ENCODE measurements around the gene PRPF6. TPM values are rescaled to one million over a fixed set of nuclear protein-coding genes. Genes with fewer than 3 reads are reported as not detected.

Gene PRPF6
- total and polyA plus RNA-seq, 2 of the 13 experiments (the other 11 are each of a cell fraction or from before 2014, with no cell fraction given), result 63.7 to 101 TPM

- Histone ChIP-seq H3K27ac (ENCODE audit: extremely low read length, insufficient read depth, low read length) (no peak overlapping the region), H3K79me2 (ENCODE audit: insufficient read depth, low read length) (no peaks in the 10 kb centered on the region), H3K27me3 (ENCODE audit: control insufficient read depth in 1 of 2, insufficient read depth in 2 of 2, low read length in 2 of 2) (peaks cover 3 to 11% of the 10 kb centered on the region in 2 experiments; a peak in 2 of 5 replicates), H3K4me2 (ENCODE audit: low read depth, low read length) (no peak overlapping the region), H2AFZ (ENCODE audit: low read length) (no peak overlapping the region), H3K9me3 (ENCODE audit: low read length) (no peaks in the 10 kb centered on the region), H3K9ac (ENCODE audit: insufficient read depth, low read depth, low read length) (no peak overlapping the region), H4K20me1 (ENCODE audit: insufficient read depth, low read length) (peaks cover 4% of the 10 kb centered on the region; the same call in 1 of the 2 replicates), H3K4me3 (replicated peaks in 1 of 3; ENCODE audit: insufficient read depth in 1 of 3, low read depth in 2 of 3, low read length in 3 of 3) (no peak overlapping the region), H3K36me3 (replicated peaks in 1 of 2; ENCODE audit: control insufficient read depth in 1 of 2, insufficient read depth in 2 of 2, low read length in 2 of 2) (no peaks in the 10 kb centered on the region), H3K4me1 (ENCODE audit: insufficient read depth, low read length) (peaks cover 52% of the 10 kb centered on the region)
- CTCF ChIA-PET (ENCODE audit: low intra/inter-chr PET ratio, low total read pairs), result no interaction called here
- DNase-seq (ENCODE audit: low spot score) (no peak), ATAC-seq (no peak), FAIRE-seq (no peak)
- intact Hi-C loops (cut with micrococcal nuclease; ENCODE audit: unreplicated experiment), result no loop called here
- WGBS (ENCODE audit: low lambda C conversion rate), result 46% methylated on average over 6 of the region's 6 CpGs
- no TSS peak for BruUV-seq (replicated peaks)
- in situ Hi-C loops (cut with HindIII; ENCODE audit: extremely low pct_ligation_motif_present, low pct_unique_long_range_greater_than_20kb), result no loop called here
- POLR2A ChIA-PET, result interaction anchor here (1.2 to 3.7 kb wide), 3 partner anchors 11 to 110 kb away, joined by 4 to 34 read pairs (median 9); partner anchors contain the start of gene PRPF6
- TF ChIP-seq NFKB2 (CRISPR knock-in tag; IDR thresholded peaks at IDR 0.05; ENCODE audit: borderline replicate concordance) (0 out of 2 replicates have a peak, but pooled peaks have one; percentile 31), RAD21 (CRISPR knock-in tag; IDR thresholded peaks at IDR 0.05) (0 out of 2 replicates have a peak, but pooled peaks have one; percentile 11), FOXO1 (CRISPR knock-in tag; IDR thresholded peaks at IDR 0.05) (no peak), ZNF792 (CRISPR knock-in tag; IDR thresholded peaks at IDR 0.05) (no peak), TIGD3 (CRISPR knock-in tag; IDR thresholded peaks at IDR 0.05; ENCODE audit: borderline replicate concordance) (no peak), ATF7-NPFF (CRISPR knock-in tag; IDR thresholded peaks at IDR 0.05; ENCODE audit: low read depth) (no peak), BATF2 (CRISPR knock-in tag; IDR thresholded peaks at IDR 0.05) (0 out of 2 replicates have a peak, but pooled peaks have one; percentile 2), ZNF572 (CRISPR knock-in tag; IDR thresholded peaks at IDR 0.05) (peak; percentile 25; the same call in 1 of the 2 replicates), ZNF737 (CRISPR knock-in tag; IDR thresholded peaks at IDR 0.05; ENCODE audit: borderline replicate concordance) (0 out of 2 replicates have a peak, but pooled peaks have one; percentile 26), RNF2 (conservative IDR thresholded peaks at IDR 0.05; ENCODE audit: low read depth) (no peak), U2AF1 (optimal IDR thresholded peaks at IDR 0.05; ENCODE audit: low read depth, low read length) (no peak), KDM5B (CRISPR knock-in tag; IDR thresholded peaks at IDR 0.05; ENCODE audit: borderline replicate concordance) (no peak), SP2 (CRISPR knock-in tag; IDR thresholded peaks at IDR 0.05) (peak; percentile 26; the same call in 1 of the 2 replicates), ZNF644 (CRISPR knock-in tag; IDR thresholded peaks at IDR 0.05; ENCODE audit: low read depth) (no peak), ZNF326 (CRISPR knock-in tag; IDR thresholded peaks at IDR 0.05; ENCODE audit: borderline replicate concordance) (no peak), TERF1 (CRISPR knock-in tag; IDR thresholded peaks at IDR 0.05) (peak; percentile 76; the same call in 1 of the 2 replicates)
- TF ChIP-seq, protein P1, sequence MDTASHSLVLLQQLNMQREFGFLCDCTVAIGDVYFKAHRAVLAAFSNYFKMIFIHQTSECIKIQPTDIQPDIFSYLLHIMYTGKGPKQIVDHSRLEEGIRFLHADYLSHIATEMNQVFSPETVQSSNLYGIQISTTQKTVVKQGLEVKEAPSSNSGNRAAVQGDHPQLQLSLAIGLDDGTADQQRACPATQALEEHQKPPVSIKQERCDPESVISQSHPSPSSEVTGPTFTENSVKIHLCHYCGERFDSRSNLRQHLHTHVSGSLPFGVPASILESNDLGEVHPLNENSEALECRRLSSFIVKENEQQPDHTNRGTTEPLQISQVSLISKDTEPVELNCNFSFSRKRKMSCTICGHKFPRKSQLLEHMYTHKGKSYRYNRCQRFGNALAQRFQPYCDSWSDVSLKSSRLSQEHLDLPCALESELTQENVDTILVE (CRISPR knock-in tag; IDR thresholded peaks at IDR 0.05), result no peak
These were observed 86.2 kb downstream of the PRPF6 start for GRCh38 chr20:64067005-64067632.

Data from HepG2 (cell line).